Fibroblast of mammary gland (primary cell): ENCODE measurements around the gene ARHGAP26.

Source experiments
- DNase-seq: peaks from one replicate; pipeline ENCODE4 v3.0.0-alpha.2; 2010; ENCODE audit warnings: low read depth
- H3K4me3 ChIP-seq: 2 replicates; pipeline ENCODE4 v1.5.1; 2011; ENCODE audit warnings: low read depth, mild to moderate bottlenecking, low read length, moderate library complexity; ENCODE audit not compliant: control insufficient read depth
- TF ChIP-seq, protein P1 (sequence below): conservative IDR thresholded peaks from 2 replicates; pipeline ENCODE4 v1.5.1; 2011; ENCODE audit warnings: low read depth, low read length, inconsistent platforms; ENCODE audit not compliant: control insufficient read depth, insufficient read depth

Gene ARHGAP26

DNA sequence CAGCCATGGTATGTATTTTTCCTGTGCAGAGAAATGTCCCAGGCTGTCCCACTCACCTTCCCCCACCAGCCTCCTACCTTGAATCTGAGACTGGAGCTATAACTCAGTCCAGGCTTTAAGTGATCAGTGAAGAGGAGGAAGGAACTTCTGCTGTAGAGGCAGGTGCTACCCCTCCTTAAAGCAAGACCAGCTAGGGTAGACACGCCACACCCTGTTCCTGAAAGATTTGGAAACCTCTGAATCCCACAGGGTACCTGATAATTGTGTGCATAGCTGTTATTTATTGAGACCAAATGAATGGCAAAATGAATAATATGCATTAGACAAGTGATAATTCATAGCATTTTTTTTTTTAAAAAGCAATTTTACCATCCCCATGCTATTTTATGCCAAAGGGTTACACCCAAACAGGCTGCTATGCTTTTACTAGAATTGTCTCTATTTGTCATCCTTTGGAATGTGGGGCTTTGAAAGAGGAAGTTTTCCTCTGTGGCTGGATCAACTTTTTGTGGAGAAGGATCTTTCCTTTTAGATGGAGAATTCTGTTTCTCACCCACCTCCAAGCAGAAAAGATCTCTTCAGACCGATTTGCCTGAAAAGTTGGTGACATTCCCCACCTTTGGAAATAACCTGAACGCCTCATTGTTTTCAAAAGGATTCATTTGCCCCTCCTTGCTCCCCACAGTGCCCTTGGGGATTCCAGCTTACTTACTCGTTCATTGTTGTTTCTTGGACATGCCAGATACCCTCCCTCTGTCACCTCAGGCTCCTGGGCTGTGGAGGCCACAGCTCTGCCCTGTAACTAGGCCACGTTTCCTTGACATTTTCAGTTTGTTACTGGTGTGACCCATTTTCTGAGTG is 384.6 kb downstream of the ARHGAP26 start:
- no peak overlapping the region for H3K4me3 ChIP-seq
- DNase-seq = peak; percentile 46
- TF ChIP-seq, protein P1, sequence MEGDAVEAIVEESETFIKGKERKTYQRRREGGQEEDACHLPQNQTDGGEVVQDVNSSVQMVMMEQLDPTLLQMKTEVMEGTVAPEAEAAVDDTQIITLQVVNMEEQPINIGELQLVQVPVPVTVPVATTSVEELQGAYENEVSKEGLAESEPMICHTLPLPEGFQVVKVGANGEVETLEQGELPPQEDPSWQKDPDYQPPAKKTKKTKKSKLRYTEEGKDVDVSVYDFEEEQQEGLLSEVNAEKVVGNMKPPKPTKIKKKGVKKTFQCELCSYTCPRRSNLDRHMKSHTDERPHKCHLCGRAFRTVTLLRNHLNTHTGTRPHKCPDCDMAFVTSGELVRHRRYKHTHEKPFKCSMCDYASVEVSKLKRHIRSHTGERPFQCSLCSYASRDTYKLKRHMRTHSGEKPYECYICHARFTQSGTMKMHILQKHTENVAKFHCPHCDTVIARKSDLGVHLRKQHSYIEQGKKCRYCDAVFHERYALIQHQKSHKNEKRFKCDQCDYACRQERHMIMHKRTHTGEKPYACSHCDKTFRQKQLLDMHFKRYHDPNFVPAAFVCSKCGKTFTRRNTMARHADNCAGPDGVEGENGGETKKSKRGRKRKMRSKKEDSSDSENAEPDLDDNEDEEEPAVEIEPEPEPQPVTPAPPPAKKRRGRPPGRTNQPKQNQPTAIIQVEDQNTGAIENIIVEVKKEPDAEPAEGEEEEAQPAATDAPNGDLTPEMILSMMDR = no peak

DNA sequence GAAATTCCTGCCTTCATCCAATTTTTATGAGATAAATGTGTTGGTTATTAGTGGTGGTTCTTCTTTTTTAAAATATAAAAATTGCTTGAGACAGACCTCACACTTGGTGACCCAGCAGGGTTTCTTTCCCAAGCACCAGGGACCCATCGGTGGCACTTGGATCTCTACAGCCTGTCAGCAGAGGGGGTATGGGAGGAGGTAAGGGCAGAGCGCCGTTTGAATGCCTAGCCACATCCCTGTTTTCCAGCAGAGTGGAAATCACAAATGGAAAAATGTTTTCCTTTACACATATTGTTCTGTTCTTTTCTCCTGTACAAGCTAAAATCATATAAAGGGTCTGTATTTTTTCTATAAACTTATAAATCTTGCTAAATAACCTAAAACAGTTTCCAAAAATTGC is 385.3 kb downstream of the ARHGAP26 start:
- TF ChIP-seq, protein P1 = no peak
- H3K4me3 ChIP-seq = no peak overlapping the region
- no peak for DNase-seq

DNA sequence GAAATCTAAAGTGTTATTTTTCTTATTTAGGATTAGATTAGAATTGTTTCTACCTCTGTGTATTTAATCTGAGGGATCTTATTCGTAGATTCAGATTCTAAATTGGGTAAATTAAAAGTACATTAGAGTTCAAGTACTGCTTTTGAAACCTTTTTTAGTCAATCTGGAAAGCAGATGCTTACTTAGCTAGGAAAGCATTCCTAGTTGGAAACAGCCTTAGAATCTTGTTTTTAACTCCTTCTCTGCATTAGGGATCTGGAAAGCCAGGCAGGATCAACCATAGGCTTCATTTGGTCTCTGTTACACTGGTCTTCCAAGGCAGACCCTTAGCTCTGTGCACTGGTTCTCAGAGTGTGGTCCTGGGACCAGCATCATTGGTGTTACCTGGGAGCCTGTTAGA is 385.9 kb downstream of the ARHGAP26 start:
- DNase-seq = no peak
- H3K4me3 ChIP-seq = no peak overlapping the region

DNA sequence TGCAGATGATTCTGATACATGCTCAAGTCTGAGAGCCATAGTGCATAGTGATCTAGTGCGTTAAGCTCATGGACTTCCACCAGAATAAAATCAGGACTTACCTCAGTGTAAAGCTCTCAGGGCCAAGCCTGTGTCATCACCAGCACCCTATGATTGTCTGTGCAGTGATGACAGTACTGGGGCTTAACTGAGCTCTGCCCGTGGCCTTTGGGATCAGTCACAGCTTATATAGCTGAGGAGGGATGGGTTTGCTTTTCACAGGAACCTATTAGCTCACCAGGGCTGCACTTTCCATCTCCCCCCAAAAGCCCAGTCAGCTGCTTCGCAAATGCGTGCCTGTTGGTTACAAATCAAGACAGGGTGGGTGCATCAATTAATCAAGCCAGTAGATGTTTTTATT is 386.4 kb downstream of the ARHGAP26 start:
- no peak for DNase-seq
- TF ChIP-seq, protein P1 = no peak
- H3K4me3 ChIP-seq = no peak overlapping the region

More for the DNA sequence above, 385.9 kb downstream of the ARHGAP26 start:
- TF ChIP-seq, protein P1 = no peak

DNA sequence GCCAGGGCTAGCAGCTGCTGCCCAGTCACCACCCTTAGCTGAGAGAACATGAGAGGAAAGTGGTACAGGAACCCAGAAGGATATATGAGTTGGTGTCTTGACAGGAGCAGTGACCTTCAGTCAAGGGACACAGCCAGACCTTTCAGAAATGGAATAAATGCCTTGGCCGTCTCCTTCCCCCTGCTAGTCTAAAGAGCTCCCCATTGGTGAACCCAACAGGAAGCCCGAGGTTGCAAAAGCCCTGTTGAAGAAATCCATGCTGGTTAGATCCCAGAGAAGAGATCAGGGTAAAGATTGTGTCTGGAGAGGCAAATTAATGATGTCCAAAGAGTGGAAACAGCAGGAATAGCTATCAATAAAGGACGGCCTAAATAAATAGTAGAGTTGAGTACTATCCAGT is 388.9 kb downstream of the ARHGAP26 start:
- TF ChIP-seq, protein P1 = no peak
- no peak for DNase-seq
- no peak overlapping the region for H3K4me3 ChIP-seq

DNA sequence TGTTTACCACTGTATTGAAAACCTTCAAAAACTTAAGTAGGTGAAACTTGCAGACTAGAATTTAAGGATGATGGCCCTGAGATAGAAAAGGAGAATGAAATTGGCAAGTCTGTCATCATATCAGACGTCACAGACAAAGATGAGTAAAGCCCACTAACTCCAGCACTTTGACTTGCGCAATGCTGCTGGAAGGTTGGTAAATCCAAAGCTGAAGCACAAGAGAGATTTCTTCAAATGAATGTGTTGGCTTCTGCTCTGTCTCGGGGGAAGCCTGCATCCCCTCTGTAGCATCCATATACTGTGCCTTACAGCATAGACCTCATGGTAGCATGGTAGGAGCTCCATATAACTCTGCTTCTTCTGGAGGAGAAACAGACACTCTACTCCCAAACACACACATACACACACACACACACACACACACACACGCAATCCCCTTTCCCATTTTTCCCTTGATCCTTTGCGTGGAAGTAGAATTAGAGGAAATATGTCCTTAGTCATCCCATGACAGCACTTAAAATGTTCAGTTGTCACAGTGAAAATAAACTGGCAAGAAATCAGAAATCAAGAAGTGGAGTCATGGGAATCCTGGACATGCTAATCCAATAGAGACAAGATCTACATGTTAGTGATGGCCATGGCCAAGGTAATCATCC is 391.8 kb downstream of the ARHGAP26 start:
- DNase-seq = peak; percentile 97
- H3K4me3 ChIP-seq = no peak overlapping the region
- TF ChIP-seq, protein P1 = no peak

DNA sequence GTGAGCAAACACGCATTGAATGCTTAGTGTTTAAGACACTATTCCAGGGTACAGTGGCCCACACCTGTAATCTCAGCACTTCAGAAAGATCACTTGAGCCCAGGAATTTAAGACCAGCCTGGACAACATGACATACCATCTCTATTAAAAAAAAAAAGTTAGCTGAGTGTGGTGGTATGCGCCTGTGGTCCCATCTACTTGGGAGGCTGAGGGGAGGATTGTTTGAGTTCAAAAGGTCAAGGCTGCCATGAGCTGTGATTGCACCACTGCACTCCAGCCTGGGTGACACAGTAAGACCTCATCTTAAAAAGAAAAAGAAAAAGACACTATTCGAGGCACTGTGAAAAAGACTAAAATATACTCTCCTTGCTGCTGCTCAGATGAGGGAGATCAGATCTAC is 392.6 kb downstream of the ARHGAP26 start:
- no peak for DNase-seq
- H3K4me3 ChIP-seq = no peak overlapping the region
- TF ChIP-seq, protein P1 = no peak
